Measurements from ENCODE around the gene PSME4. TPM values are rescaled to one million over a fixed set of nuclear protein-coding genes. Genes with fewer than 3 reads are reported as not detected.
"Not testable (repeated sequence)": the region's sequence is repeated elsewhere in the genome, so short reads cannot be mapped to it uniquely, and the experiment has no call there.

PSME4 gene
- total RNA-seq, 1 donor from 2014 or later: 63.6 TPM

GRCh38 chr2:53941749-53942148 is 29.0 kb downstream of the PSME4 start:
- Histone ChIP-seq H3K36me3 (peaks cover 45% of the 10 kb centered on the region), H3K27me3 (ENCODE audit: low read depth) (no peaks in the 10 kb centered on the region), H3K9me3 (replicated peaks) (no peaks in the 10 kb centered on the region), H3K4me3 (no peak overlapping the region), H3K4me1 (peaks cover 32% of the 10 kb centered on the region), H3K27ac (replicated peaks) (no peak overlapping the region)
- no peak for TF ChIP-seq CTCF (IDR thresholded peaks at IDR 0.05; ENCODE audit: borderline replicate concordance)
- intact Hi-C loops (cut with micrococcal nuclease): no loop called here
- DNase-seq: no peak

- TF ChIP-seq CTCF (IDR thresholded peaks at IDR 0.05; ENCODE audit: borderline replicate concordance): no peak
- H3K9me3 ChIP-seq (replicated peaks): no peaks in the 10 kb centered on the region
- H3K4me1 ChIP-seq: peaks cover 16% of the 10 kb centered on the region
- H3K36me3 ChIP-seq: peaks cover 55% of the 10 kb centered on the region
- no peak for DNase-seq
- intact Hi-C loops (cut with micrococcal nuclease): no loop called here
- H3K27ac ChIP-seq (replicated peaks): no peak overlapping the region
- H3K4me3 ChIP-seq: no peak overlapping the region
- H3K27me3 ChIP-seq (ENCODE audit: low read depth): no peaks in the 10 kb centered on the region
Observed at GRCh38 chr2:53939656-53940055, 31.1 kb downstream of the PSME4 start.

GRCh38 chr2:53938904-53939303 is 31.9 kb downstream of the PSME4 start:
- Histone ChIP-seq H3K9me3 (replicated peaks) (no peaks in the 10 kb centered on the region), H3K27ac (replicated peaks) (no peak overlapping the region), H3K36me3 (peaks cover 61% of the 10 kb centered on the region), H3K27me3 (ENCODE audit: low read depth) (no peaks in the 10 kb centered on the region), H3K4me3 (no peak overlapping the region), H3K4me1 (peaks cover 11% of the 10 kb centered on the region)
- intact Hi-C loops (cut with micrococcal nuclease): no loop called here
- DNase-seq: no peak
- no peak for TF ChIP-seq CTCF (IDR thresholded peaks at IDR 0.05; ENCODE audit: borderline replicate concordance)

GRCh38 chr2:53933329-53933728 is 37.5 kb downstream of the PSME4 start:
- intact Hi-C loops (cut with micrococcal nuclease): no loop called here
- Histone ChIP-seq H3K27me3 (ENCODE audit: low read depth) (no peaks in the 10 kb centered on the region), H3K36me3 (peaks cover 99% of the 10 kb centered on the region), H3K4me3 (no peak overlapping the region), H3K9me3 (replicated peaks) (no peaks in the 10 kb centered on the region), H3K4me1 (no peaks in the 10 kb centered on the region), H3K27ac (replicated peaks) (no peak overlapping the region)
- no peak for TF ChIP-seq CTCF (IDR thresholded peaks at IDR 0.05; ENCODE audit: borderline replicate concordance)
- DNase-seq: no peak

GRCh38 chr2:53926321-53926720 is 44.5 kb downstream of the PSME4 start:
- H3K9me3 ChIP-seq (replicated peaks); H3K4me3 ChIP-seq; H3K27ac ChIP-seq (replicated peaks); intact Hi-C loops (cut with micrococcal nuclease); H3K4me1 ChIP-seq; H3K27me3 ChIP-seq (ENCODE audit: low read depth); DNase-seq: not testable (repeated sequence)
- H3K36me3 ChIP-seq: peaks cover 96% of the 10 kb centered on the region

- DNase-seq: no peak
- Histone ChIP-seq H3K27ac (replicated peaks) (no peak overlapping the region), H3K36me3 (peaks cover 62% of the 10 kb centered on the region), H3K9me3 (replicated peaks) (no peaks in the 10 kb centered on the region), H3K4me3 (no peak overlapping the region), H3K27me3 (ENCODE audit: low read depth) (no peaks in the 10 kb centered on the region), H3K4me1 (no peaks in the 10 kb centered on the region)
- intact Hi-C loops (cut with micrococcal nuclease): no loop called here
- no peak for TF ChIP-seq CTCF (IDR thresholded peaks at IDR 0.05; ENCODE audit: borderline replicate concordance)
Observed at GRCh38 chr2:53913721-53914120, 57.1 kb downstream of the PSME4 start.

Measured in left ventricle myocardium inferior (tissue), 1 donor.